K562 (cell line): ENCODE data around the gene FBXL12. TPM values are rescaled to one million over a fixed set of nuclear protein-coding genes. Genes with fewer than 3 reads are reported as not detected.
A peak's percentile ranks its signal among the peaks of the same experiment; 100 is the strongest.

Experiments
- CTBP1 ChIP-seq: fragments of 450-650 bp; IDR thresholded peaks from 2 replicates; pipeline ENCODE4 v1.6.1; 2016; ENCODE audit warnings: borderline replicate concordance
- FOXJ2 ChIP-seq: fragments of 200-800 bp; sonication (Bioruptor generic); IDR thresholded peaks from 2 replicates; pipeline ENCODE4 v1.6.1; 2016; ENCODE audit warnings: missing genetic modification characterization, missing compliant biosample characterization
- MBD2 ChIP-seq: sonication (generic); IDR thresholded peaks from 2 replicates; pipeline ENCODE4 v1.6.1; 2016; ENCODE audit warnings: low read depth, borderline replicate concordance
- RFX1 ChIP-seq: fragments of 450-650 bp; IDR thresholded peaks from 2 replicates; pipeline ENCODE4 v1.6.1; 2016; ENCODE audit warnings: mild to moderate bottlenecking, moderate library complexity
- SAFB ChIP-seq: fragments of 200-400 bp; formaldehyde crosslinking; IDR thresholded peaks from 2 replicates; pipeline ENCODE4 v1.6.1; 2017; ENCODE audit warnings: low read depth, low read length, borderline replicate concordance
- TFAM ChIP-seq: fragments of 250-450 bp; sonication (Bioruptor Pico); conservative IDR thresholded peaks from 2 replicates; pipeline ENCODE4 v1.5.0; 2021; ENCODE audit warnings: mild to moderate bottlenecking, moderate library complexity
- YY1 ChIP-seq, 3 experiments: IDR thresholded peaks; 2 replicates each; pipeline ENCODE4 v1.6.1; 2011; ENCODE audit warnings: low read length in 2 of 3, mild to moderate bottlenecking in 2 of 3, moderate library complexity in 2 of 3, borderline replicate concordance in 1 of 3, control low read depth in 1 of 3, low read depth in 1 of 3; ENCODE audit not compliant: insufficient read depth in 3 of 3, insufficient replicate concordance in 2 of 3, control insufficient read depth in 1 of 3, insufficient read length in 1 of 3; ENCODE audit errors: extremely low read depth in 1 of 3
- ZNF41 ChIP-seq: fragments of 250-450 bp; sonication (Bioruptor Pico); conservative IDR thresholded peaks from 2 replicates; pipeline ENCODE4 v1.4.0; 2020; ENCODE audit warnings: mild to moderate bottlenecking
- polyA plus RNA-seq, 8 experiments: library from polyadenylated mRNA; depleted of rRNA in 4 of 8; stranded (reverse) in 5 of 8; unstranded in 3 of 8; fragments of >200 nt; fragmentation: Nextera tagmentation in 2 of 8; fragmentation: Illumina TruSeq in 1 of 8; extraction: Ambion mirVana in 2 of 8; extraction: Trizol in 1 of 8; gene quantifications; 2 replicates each; pipeline versions ENCODE4 v1.2.1 to v1.2.3, GENCODE V29; 2011 to 2014; ENCODE audit warnings: inconsistent platforms in 1 of 8, missing spikeins in 1 of 8
- total RNA-seq, 7 experiments: library from RNA; depleted of rRNA in 6 of 7; stranded (reverse); fragments of >200 nt in 6 of 7; fragmentation: Illumina TruSeq in 2 of 7; extraction: Trizol in 2 of 7; gene quantifications; 2 replicates each; pipeline versions ENCODE4 v1.2.1 to v1.2.3, GENCODE V29; 2011 to 2021; ENCODE audit warnings: low replicate concordance in 1 of 7
- TF ChIP-seq, protein P1 (sequence below): fragments of 450-650 bp; IDR thresholded peaks from 2 replicates; pipeline ENCODE4 v1.7.0; 2016; ENCODE audit warnings: borderline replicate concordance
- TF ChIP-seq, protein P2 (sequence below): fragments of 450-650 bp; formaldehyde crosslinking; IDR thresholded peaks from 2 replicates; pipeline ENCODE4 v1.4.0; 2020; ENCODE audit warnings: mild to moderate bottlenecking, moderate library complexity
- TF ChIP-seq, protein P3 (sequence below): fragments of 150-350 bp; conservative IDR thresholded peaks from 2 replicates; pipeline ENCODE4 v1.6.1; 2014; ENCODE audit warnings: low read length
- TF ChIP-seq, protein P4 (sequence below): sonication (generic); formaldehyde crosslinking; IDR thresholded peaks from 2 replicates; pipeline ENCODE4 v1.8.0; 2022; ENCODE audit warnings: missing genetic modification reagents, mild to moderate bottlenecking, borderline replicate concordance
- TF ChIP-seq, protein P5 (sequence below): fragments of 250-450 bp; sonication (Bioruptor Pico); IDR thresholded peaks from 2 replicates; pipeline ENCODE4 v1.5.0; 2021
- TF ChIP-seq, protein P6 (sequence below): sonication (generic); formaldehyde crosslinking; IDR thresholded peaks from 2 replicates; pipeline ENCODE4 v1.8.0; 2022; ENCODE audit warnings: mild to moderate bottlenecking, missing genetic modification reagents

FBXL12 gene
- total and polyA plus RNA-seq, 9 of the 15 experiments (the other 6 are each of a cell fraction or from before 2014, with no cell fraction given): 2.7 to 40.5 (median 26.5) TPM

DNA sequence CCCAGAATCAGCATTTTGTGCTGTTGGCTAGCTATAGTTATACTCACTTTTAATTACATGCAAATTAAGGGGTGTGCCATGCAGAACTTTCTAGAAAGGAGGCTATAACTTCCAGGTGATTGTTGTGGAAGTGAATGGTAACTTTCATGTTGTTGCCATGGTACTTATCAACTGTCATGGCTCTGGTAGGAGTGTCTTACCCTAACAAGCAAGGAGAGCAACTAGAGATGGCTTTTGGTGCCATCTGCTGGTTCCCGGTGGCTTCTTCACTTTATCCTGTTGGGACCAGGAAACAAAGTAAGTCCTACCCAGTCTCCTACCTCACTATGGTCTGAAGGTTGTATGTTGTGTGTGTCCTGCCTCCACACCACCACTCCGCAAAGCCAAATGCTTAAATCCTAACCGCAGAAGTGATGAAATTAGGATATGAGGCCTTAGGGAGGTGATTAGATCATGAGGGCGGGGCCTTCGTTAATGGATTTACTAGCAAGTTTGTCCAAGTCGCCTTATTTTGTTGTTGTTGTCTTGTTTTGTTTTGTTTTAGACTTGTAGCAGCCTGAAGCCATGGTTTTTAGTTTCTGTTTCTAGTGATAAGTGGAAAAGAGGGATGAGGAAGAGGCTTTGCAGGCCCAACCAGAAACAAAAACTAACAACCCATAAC lies 22.6 kb downstream of the FBXL12 start (continued):
- TF ChIP-seq YY1 (IDR thresholded peaks at IDR 0.05; ENCODE audit: borderline replicate concordance in 1 of 3, control insufficient read depth in 1 of 3, extremely low read depth in 1 of 3, insufficient read depth in 3 of 3, insufficient read length in 1 of 3, insufficient replicate concordance in 2 of 3, low read depth in 1 of 3, low read length in 2 of 3): peak in 2 of 3 experiments; percentile 44 to 78
- TF ChIP-seq, protein P1, sequence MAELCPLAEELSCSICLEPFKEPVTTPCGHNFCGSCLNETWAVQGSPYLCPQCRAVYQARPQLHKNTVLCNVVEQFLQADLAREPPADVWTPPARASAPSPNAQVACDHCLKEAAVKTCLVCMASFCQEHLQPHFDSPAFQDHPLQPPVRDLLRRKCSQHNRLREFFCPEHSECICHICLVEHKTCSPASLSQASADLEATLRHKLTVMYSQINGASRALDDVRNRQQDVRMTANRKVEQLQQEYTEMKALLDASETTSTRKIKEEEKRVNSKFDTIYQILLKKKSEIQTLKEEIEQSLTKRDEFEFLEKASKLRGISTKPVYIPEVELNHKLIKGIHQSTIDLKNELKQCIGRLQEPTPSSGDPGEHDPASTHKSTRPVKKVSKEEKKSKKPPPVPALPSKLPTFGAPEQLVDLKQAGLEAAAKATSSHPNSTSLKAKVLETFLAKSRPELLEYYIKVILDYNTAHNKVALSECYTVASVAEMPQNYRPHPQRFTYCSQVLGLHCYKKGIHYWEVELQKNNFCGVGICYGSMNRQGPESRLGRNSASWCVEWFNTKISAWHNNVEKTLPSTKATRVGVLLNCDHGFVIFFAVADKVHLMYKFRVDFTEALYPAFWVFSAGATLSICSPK: no peak
- TF ChIP-seq, protein P2, sequence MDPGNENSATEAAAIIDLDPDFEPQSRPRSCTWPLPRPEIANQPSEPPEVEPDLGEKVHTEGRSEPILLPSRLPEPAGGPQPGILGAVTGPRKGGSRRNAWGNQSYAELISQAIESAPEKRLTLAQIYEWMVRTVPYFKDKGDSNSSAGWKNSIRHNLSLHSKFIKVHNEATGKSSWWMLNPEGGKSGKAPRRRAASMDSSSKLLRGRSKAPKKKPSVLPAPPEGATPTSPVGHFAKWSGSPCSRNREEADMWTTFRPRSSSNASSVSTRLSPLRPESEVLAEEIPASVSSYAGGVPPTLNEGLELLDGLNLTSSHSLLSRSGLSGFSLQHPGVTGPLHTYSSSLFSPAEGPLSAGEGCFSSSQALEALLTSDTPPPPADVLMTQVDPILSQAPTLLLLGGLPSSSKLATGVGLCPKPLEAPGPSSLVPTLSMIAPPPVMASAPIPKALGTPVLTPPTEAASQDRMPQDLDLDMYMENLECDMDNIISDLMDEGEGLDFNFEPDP: no peak
- TF ChIP-seq, protein P3, sequence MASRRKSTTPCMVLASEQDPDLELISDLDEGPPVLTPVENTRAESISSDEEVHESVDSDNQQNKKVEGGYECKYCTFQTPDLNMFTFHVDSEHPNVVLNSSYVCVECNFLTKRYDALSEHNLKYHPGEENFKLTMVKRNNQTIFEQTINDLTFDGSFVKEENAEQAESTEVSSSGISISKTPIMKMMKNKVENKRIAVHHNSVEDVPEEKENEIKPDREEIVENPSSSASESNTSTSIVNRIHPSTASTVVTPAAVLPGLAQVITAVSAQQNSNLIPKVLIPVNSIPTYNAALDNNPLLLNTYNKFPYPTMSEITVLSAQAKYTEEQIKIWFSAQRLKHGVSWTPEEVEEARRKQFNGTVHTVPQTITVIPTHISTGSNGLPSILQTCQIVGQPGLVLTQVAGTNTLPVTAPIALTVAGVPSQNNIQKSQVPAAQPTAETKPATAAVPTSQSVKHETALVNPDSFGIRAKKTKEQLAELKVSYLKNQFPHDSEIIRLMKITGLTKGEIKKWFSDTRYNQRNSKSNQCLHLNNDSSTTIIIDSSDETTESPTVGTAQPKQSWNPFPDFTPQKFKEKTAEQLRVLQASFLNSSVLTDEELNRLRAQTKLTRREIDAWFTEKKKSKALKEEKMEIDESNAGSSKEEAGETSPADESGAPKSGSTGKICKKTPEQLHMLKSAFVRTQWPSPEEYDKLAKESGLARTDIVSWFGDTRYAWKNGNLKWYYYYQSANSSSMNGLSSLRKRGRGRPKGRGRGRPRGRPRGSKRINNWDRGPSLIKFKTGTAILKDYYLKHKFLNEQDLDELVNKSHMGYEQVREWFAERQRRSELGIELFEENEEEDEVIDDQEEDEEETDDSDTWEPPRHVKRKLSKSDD: peak; percentile 72; the same call in 1 of the 2 replicates
- peak; percentile 92 for TF ChIP-seq RFX1
- TF ChIP-seq, protein P4, sequence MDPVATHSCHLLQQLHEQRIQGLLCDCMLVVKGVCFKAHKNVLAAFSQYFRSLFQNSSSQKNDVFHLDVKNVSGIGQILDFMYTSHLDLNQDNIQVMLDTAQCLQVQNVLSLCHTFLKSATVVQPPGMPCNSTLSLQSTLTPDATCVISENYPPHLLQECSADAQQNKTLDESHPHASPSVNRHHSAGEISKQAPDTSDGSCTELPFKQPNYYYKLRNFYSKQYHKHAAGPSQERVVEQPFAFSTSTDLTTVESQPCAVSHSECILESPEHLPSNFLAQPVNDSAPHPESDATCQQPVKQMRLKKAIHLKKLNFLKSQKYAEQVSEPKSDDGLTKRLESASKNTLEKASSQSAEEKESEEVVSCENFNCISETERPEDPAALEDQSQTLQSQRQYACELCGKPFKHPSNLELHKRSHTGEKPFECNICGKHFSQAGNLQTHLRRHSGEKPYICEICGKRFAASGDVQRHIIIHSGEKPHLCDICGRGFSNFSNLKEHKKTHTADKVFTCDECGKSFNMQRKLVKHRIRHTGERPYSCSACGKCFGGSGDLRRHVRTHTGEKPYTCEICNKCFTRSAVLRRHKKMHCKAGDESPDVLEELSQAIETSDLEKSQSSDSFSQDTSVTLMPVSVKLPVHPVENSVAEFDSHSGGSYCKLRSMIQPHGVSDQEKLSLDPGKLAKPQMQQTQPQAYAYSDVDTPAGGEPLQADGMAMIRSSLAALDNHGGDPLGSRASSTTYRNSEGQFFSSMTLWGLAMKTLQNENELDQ: no peak
- TF ChIP-seq, protein P5, sequence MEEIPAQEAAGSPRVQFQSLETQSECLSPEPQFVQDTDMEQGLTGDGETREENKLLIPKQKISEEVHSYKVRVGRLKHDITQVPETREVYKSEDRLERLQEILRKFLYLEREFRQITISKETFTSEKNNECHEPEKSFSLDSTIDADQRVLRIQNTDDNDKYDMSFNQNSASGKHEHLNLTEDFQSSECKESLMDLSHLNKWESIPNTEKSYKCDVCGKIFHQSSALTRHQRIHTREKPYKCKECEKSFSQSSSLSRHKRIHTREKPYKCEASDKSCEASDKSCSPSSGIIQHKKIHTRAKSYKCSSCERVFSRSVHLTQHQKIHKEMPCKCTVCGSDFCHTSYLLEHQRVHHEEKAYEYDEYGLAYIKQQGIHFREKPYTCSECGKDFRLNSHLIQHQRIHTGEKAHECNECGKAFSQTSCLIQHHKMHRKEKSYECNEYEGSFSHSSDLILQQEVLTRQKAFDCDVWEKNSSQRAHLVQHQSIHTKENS: no peak
- TF ChIP-seq CTBP1: peak; percentile 32; the same call in 1 of the 2 replicates
- TF ChIP-seq FOXJ2: peak; percentile 82
- TF ChIP-seq ZNF41: no peak
- TF ChIP-seq, protein P6, sequence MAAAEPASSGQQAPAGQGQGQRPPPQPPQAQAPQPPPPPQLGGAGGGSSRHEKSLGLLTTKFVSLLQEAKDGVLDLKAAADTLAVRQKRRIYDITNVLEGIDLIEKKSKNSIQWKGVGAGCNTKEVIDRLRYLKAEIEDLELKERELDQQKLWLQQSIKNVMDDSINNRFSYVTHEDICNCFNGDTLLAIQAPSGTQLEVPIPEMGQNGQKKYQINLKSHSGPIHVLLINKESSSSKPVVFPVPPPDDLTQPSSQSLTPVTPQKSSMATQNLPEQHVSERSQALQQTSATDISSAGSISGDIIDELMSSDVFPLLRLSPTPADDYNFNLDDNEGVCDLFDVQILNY (CRISPR knock-in tag): no peak
- no peak for TF ChIP-seq TFAM
- TF ChIP-seq MBD2: no peak
- no peak for TF ChIP-seq SAFB
